Measurements from ENCODE around the gene NF1. TPM values are rescaled to one million over a fixed set of nuclear protein-coding genes. Genes with fewer than 3 reads are reported as not detected.
"Not testable (repeated sequence)": the region's sequence is repeated elsewhere in the genome, so short reads cannot be mapped to it uniquely, and the experiment has no call there.

The NF1 gene
- polyA plus RNA-seq, 3 donors: 36.5 to 52.8 (median 43.2) TPM

- DNase-seq: no peak
These were observed 156.6 kb downstream of the NF1 start for GRCh38 chr17:31251105-31251969.

GRCh38 chr17:31251970-31252328 is 157.2 kb downstream of the NF1 start:
- DNase-seq: no peak

- DNase-seq: no peak
These were observed 158.0 kb downstream of the NF1 start for GRCh38 chr17:31252741-31253140.

- no peak for DNase-seq
These were observed 159.9 kb downstream of the NF1 start for GRCh38 chr17:31254654-31255053.

GRCh38 chr17:31256936-31257335 is 162.2 kb downstream of the NF1 start:
- DNase-seq: no peak

GRCh38 chr17:31260151-31260550 is 165.4 kb downstream of the NF1 start:
- no peak for DNase-seq

- DNase-seq: no peak
These were observed 166.8 kb downstream of the NF1 start for GRCh38 chr17:31261601-31262000.

- not testable (repeated sequence) for DNase-seq
These were observed 168.1 kb downstream of the NF1 start for GRCh38 chr17:31262923-31263322.

GRCh38 chr17:31266042-31266441 is 171.3 kb downstream of the NF1 start:
- DNase-seq: no peak

- DNase-seq: no peak
These were observed 174.3 kb downstream of the NF1 start for GRCh38 chr17:31269036-31269577.

- peak; percentile 19 for DNase-seq
These were observed 174.8 kb downstream of the NF1 start for GRCh38 chr17:31269578-31269983.

GRCh38 chr17:31272236-31272635 is 177.5 kb downstream of the NF1 start:
- DNase-seq: no peak

- no peak for DNase-seq
These were observed 178.0 kb downstream of the NF1 start for GRCh38 chr17:31272803-31273202.

GRCh38 chr17:31273516-31273915 is 178.7 kb downstream of the NF1 start:
- DNase-seq: no peak

- no peak for DNase-seq
These were observed 179.5 kb downstream of the NF1 start for GRCh38 chr17:31274252-31274651.

- no peak for DNase-seq
These were observed 180.3 kb downstream of the NF1 start for GRCh38 chr17:31275116-31275515.

GRCh38 chr17:31279401-31279800 is 184.6 kb downstream of the NF1 start:
- no peak for DNase-seq

GRCh38 chr17:31281061-31281460 is 186.3 kb downstream of the NF1 start:
- no peak for DNase-seq

GRCh38 chr17:31283841-31284240 is 189.1 kb downstream of the NF1 start:
- no peak for DNase-seq

GRCh38 chr17:31286587-31286986 is 191.8 kb downstream of the NF1 start:
- DNase-seq: no peak

GRCh38 chr17:31287932-31288331 is 193.2 kb downstream of the NF1 start:
- DNase-seq: not testable (repeated sequence)

GRCh38 chr17:31289790-31290189 is 195.0 kb downstream of the NF1 start:
- no peak for DNase-seq

GRCh38 chr17:31291820-31292219 is 197.0 kb downstream of the NF1 start:
- DNase-seq: no peak

GRCh38 chr17:31293581-31293980 is 198.8 kb downstream of the NF1 start:
- no peak for DNase-seq
